HepG2 (cell line): ENCODE results near the gene HRH3. TPM values are rescaled to one million over a fixed set of nuclear protein-coding genes. Genes with fewer than 3 reads are reported as not detected.
A peak's percentile ranks its signal among the peaks of the same experiment; 100 is the strongest.

Source experiments
- ELF4 ChIP-seq: sonication (generic); formaldehyde crosslinking; IDR thresholded peaks from 2 replicates; pipeline ENCODE4 v1.5.0; 2020; ENCODE audit warnings: missing genetic modification reagents, mild to moderate bottlenecking, moderate library complexity, borderline replicate concordance
- FOXC1 ChIP-seq: sonication (generic); formaldehyde crosslinking; IDR thresholded peaks from 2 replicates; pipeline ENCODE4 v1.8.0; 2022; ENCODE audit warnings: mild to moderate bottlenecking, missing genetic modification reagents, borderline replicate concordance
- MTA1 ChIP-seq: sonication (generic); formaldehyde crosslinking; IDR thresholded peaks from 2 replicates; pipeline ENCODE4 v1.4.0; 2020; ENCODE audit warnings: missing genetic modification reagents, mild to moderate bottlenecking, borderline replicate concordance
- POGZ ChIP-seq: sonication (generic); formaldehyde crosslinking; IDR thresholded peaks from 2 replicates; pipeline ENCODE4 v1.4.0; 2020; ENCODE audit warnings: mild to moderate bottlenecking, missing genetic modification reagents
- ZBED4 ChIP-seq: sonication (generic); formaldehyde crosslinking; IDR thresholded peaks from 2 replicates; pipeline ENCODE4 v1.4.0; 2020; ENCODE audit warnings: missing genetic modification reagents, borderline replicate concordance
- ZBTB25 ChIP-seq: IDR thresholded peaks from 2 replicates; pipeline ENCODE4 v1.6.1; 2018; ENCODE audit warnings: missing genetic modification reagents
- ZHX1 ChIP-seq: sonication (generic); formaldehyde crosslinking; IDR thresholded peaks from 2 replicates; pipeline ENCODE4 v1.8.1; 2022; ENCODE audit warnings: low read depth, mild to moderate bottlenecking, missing genetic modification reagents
- ZNF276 ChIP-seq: sonication (generic); formaldehyde crosslinking; IDR thresholded peaks from 2 replicates; pipeline ENCODE4 v1.4.0; 2020; ENCODE audit warnings: mild to moderate bottlenecking, low read depth, missing genetic modification reagents
- polyA plus RNA-seq, 8 experiments: library from polyadenylated mRNA; depleted of rRNA in 3 of 8; stranded (reverse) in 7 of 8; unstranded in 1 of 8; fragments of >200 nt; fragmentation: Illumina TruSeq in 4 of 8; extraction: Trizol in 4 of 8; gene quantifications; 2 replicates each; pipeline versions ENCODE4 v1.2.1 to v1.2.3, GENCODE V29; 2011 to 2016; ENCODE audit warnings: low read depth in 4 of 8, missing spikeins in 1 of 8, mixed read lengths in 1 of 8; ENCODE audit not compliant: insufficient read depth in 1 of 8
- total RNA-seq, 5 experiments: library from RNA; depleted of rRNA; stranded (reverse); fragments of >200 nt; fragmentation: Illumina TruSeq; extraction: Trizol; gene quantifications; 2 replicates each; pipeline ENCODE4 v1.2.3, GENCODE V29; 2016; ENCODE audit warnings: low read depth in 1 of 5

The HRH3 gene
- total and polyA plus RNA-seq, 2 of the 13 experiments (the other 11 are each of a cell fraction or from before 2014, with no cell fraction given), result 0.18 TPM; not detected in 1

- TF ChIP-seq ZHX1 (no peak), ZNF276 (CRISPR knock-in tag) (no peak), ZBED4 (CRISPR knock-in tag) (no peak), POGZ (CRISPR knock-in tag) (no peak), MTA1 (CRISPR knock-in tag) (0 out of 2 replicates have a peak, but pooled peaks have one; percentile 8), ZBTB25 (no peak), ELF4 (CRISPR knock-in tag) (no peak), FOXC1 (CRISPR knock-in tag) (0 out of 2 replicates have a peak, but pooled peaks have one; percentile 12)
Measured at GRCh38 chr20:62209850-62210495, 10.1 kb downstream of the HRH3 start (continued).
